DOHH2 (cell line): Measurements from ENCODE around the gene SF3B2.

Experiments
- H3F3A ChIP-seq: fragments of 200-600 bp; sonication (generic), shearing (Covaris generic); 2 replicates; pipeline ENCODE4 v1.6.0; 2016; ENCODE audit warnings: antibody characterized with exemption, mild to moderate bottlenecking; ENCODE audit not compliant: control insufficient read depth, insufficient read depth
- H3K27ac ChIP-seq: fragments of 200-600 bp; sonication (generic); 2 replicates; pipeline ENCODE4 v1.5.1; 2014; ENCODE audit warnings: low read depth, mild to moderate bottlenecking, low read length, moderate library complexity
- H3K27me3 ChIP-seq: fragments of 200-600 bp; sonication (generic); 2 replicates; pipeline ENCODE4 v1.6.1; 2014; ENCODE audit warnings: mild to moderate bottlenecking, low read length, mixed read lengths; ENCODE audit not compliant: control insufficient read depth
- H3K36me3 ChIP-seq: fragments of 200-600 bp; sonication (generic); 2 replicates; pipeline ENCODE4 v1.6.1; 2014; ENCODE audit warnings: mild to moderate bottlenecking, low read length, moderate library complexity, mixed read lengths; ENCODE audit not compliant: control insufficient read depth
- H3K4me1 ChIP-seq: fragments of 200-600 bp; sonication (generic); 2 replicates; pipeline ENCODE4 v1.6.1; 2014; ENCODE audit warnings: mild to moderate bottlenecking, low read length, mixed read lengths; ENCODE audit not compliant: control insufficient read depth
- H3K4me2 ChIP-seq: fragments of 200-600 bp; sonication (generic); 2 replicates; pipeline ENCODE4 v1.6.0; 2014; ENCODE audit warnings: mild to moderate bottlenecking, low read length, moderate library complexity
- H3K4me3 ChIP-seq: fragments of 200-600 bp; sonication (generic); 2 replicates; pipeline ENCODE4 v1.5.1; 2014; ENCODE audit warnings: mild to moderate bottlenecking, low read length, mixed read lengths
- H3K79me2 ChIP-seq: fragments of 200-600 bp; sonication (generic); 2 replicates; pipeline ENCODE4 v1.6.1; 2014; ENCODE audit warnings: mild to moderate bottlenecking, low read length, mixed read lengths; ENCODE audit not compliant: control insufficient read depth
- H3K9me2 ChIP-seq: fragments of 200-600 bp; sonication (generic); replicated peaks from 2 replicates; pipeline ENCODE4 v1.6.1; 2014; ENCODE audit warnings: mild to moderate bottlenecking, low read length, mixed read lengths; ENCODE audit not compliant: control insufficient read depth
- H3K9me3 ChIP-seq: fragments of 200-600 bp; sonication (generic); 2 replicates; pipeline ENCODE4 v1.6.1; 2014; ENCODE audit warnings: antibody characterized with exemption, low read length, mixed read lengths; ENCODE audit not compliant: control insufficient read depth, insufficient read depth
- H4K20me1 ChIP-seq: fragments of 200-600 bp; sonication (generic); 2 replicates; pipeline ENCODE4 v1.6.0; 2014; ENCODE audit warnings: low read depth, mild to moderate bottlenecking, antibody characterized with exemption, low read length, moderate library complexity; ENCODE audit not compliant: control insufficient read depth, insufficient read depth
- EZH2phosphoT487 ChIP-seq: fragments of 200-600 bp; sonication (generic); IDR thresholded peaks from 2 replicates; pipeline ENCODE4 v1.6.1; 2017; ENCODE audit warnings: borderline replicate concordance, mild to moderate bottlenecking, antibody characterized with exemption, low read length, moderate library complexity, mixed read lengths
- TF ChIP-seq, protein P1 (sequence below): fragments of 200-600 bp; sonication (generic); IDR thresholded peaks from one replicate; pipeline ENCODE4 v1.5.1; 2014; ENCODE audit warnings: antibody characterized with exemption, mild to moderate bottlenecking, low read depth, low read length; ENCODE audit not compliant: poor library complexity, severe bottlenecking

SF3B2 gene, protein sequence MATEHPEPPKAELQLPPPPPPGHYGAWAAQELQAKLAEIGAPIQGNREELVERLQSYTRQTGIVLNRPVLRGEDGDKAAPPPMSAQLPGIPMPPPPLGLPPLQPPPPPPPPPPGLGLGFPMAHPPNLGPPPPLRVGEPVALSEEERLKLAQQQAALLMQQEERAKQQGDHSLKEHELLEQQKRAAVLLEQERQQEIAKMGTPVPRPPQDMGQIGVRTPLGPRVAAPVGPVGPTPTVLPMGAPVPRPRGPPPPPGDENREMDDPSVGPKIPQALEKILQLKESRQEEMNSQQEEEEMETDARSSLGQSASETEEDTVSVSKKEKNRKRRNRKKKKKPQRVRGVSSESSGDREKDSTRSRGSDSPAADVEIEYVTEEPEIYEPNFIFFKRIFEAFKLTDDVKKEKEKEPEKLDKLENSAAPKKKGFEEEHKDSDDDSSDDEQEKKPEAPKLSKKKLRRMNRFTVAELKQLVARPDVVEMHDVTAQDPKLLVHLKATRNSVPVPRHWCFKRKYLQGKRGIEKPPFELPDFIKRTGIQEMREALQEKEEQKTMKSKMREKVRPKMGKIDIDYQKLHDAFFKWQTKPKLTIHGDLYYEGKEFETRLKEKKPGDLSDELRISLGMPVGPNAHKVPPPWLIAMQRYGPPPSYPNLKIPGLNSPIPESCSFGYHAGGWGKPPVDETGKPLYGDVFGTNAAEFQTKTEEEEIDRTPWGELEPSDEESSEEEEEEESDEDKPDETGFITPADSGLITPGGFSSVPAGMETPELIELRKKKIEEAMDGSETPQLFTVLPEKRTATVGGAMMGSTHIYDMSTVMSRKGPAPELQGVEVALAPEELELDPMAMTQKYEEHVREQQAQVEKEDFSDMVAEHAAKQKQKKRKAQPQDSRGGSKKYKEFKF

DNA sequence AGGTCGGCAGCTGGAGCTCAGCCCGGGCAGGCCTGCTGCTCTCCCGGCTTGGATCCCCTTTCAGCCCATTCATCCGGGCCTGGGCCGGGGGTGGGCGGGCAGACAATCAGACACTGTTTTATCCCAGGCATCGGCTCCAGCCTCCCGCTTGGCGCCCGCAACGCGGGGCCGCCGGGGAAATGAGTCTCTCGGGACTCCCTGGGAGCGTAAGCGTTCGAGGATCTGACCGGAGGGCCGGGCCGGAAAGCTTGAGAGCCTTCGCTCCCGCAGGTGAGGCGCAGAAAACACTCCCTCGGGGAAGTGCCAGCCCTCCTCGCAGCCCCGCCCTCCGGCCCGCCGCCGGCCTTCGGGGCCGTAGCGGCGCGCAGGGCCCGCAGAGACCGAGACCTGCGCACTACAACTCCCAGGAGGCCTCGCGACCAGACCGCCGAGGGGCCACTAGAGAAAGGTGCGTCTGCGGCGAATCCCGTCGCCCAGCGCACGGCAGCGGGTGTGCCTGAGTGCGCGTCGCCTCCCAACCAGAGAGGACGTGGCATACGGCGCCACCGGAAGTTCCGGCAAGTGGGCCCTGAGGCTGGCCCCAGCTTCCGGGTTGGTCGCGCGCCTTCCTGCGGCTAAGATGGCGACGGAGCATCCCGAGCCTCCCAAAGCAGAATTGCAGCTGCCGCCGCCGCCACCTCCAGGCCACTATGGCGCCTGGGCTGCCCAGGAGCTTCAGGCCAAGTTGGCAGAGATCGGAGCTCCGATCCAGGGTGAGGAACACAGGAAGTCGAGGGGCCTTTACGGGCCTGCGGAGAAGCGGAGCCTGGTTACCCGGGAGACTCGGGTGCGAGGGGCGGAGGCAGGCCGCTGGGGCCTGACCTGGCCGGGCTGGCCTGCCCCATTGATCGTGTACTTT lies at the start of gene SF3B2:
TSS of gene SF3B2 (plus strand) at position 599 of the 898 bp plus-strand sequence. CDS start at position 620, 21 bp downstream.
- peak within 1 kb of the TSS; percentile 77 for H3K4me2 ChIP-seq
- no peaks in the 10 kb centered on the region for H3K9me3 ChIP-seq
- no peaks in the 10 kb centered on the region for H3K27me3 ChIP-seq
- H3K9me2 ChIP-seq = no peaks in the 10 kb centered on the region
- H3K79me2 ChIP-seq = peaks cover 45% of the 10 kb centered on the region
- peaks cover 25% of the 10 kb centered on the region for H3K4me1 ChIP-seq
- peaks cover 47% of the 10 kb centered on the region for H3K36me3 ChIP-seq
- peak within 1 kb of the TSS; percentile 83 for H3K4me3 ChIP-seq
- TF ChIP-seq EZH2phosphoT487 = no peak
- TF ChIP-seq, protein P1, sequence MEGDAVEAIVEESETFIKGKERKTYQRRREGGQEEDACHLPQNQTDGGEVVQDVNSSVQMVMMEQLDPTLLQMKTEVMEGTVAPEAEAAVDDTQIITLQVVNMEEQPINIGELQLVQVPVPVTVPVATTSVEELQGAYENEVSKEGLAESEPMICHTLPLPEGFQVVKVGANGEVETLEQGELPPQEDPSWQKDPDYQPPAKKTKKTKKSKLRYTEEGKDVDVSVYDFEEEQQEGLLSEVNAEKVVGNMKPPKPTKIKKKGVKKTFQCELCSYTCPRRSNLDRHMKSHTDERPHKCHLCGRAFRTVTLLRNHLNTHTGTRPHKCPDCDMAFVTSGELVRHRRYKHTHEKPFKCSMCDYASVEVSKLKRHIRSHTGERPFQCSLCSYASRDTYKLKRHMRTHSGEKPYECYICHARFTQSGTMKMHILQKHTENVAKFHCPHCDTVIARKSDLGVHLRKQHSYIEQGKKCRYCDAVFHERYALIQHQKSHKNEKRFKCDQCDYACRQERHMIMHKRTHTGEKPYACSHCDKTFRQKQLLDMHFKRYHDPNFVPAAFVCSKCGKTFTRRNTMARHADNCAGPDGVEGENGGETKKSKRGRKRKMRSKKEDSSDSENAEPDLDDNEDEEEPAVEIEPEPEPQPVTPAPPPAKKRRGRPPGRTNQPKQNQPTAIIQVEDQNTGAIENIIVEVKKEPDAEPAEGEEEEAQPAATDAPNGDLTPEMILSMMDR = no peak
- peak within 1 kb of the TSS; percentile 47 for H3K27ac ChIP-seq
- H4K20me1 ChIP-seq = peaks cover 4% of the 10 kb centered on the region; the same call in 1 of the 2 replicates
- H3F3A ChIP-seq = no peaks in the 10 kb centered on the region

DNA sequence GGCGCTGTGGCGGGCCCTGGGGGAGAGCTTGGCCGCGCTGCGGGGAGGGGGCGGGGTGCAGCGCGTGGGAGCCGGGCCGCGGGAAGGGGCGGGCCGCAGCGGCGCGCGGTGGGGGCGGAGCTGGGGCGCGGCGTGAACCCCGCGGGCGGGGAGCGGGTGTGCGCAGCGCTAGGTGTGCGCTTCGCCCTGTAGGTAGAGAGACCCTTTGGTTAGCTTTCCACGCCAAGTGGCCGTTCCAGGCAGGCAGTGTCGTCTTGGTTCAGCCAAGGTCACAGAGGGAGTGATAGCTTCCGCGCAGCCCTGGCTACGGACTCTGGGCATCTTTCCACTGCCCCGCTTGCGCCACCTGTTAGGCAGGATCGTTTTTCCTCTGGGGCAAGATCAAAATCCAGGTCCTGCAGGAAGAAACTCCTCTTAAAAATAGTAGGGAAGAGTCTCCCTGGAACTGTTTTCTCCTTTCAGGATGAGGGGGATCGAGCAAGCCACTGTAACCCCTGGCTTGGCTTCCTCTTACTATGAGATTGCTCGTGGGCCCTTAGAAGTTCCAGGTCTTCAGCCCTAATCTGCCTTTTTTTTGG lies 49.4 kb upstream of the SF3B2 start:
- Histone ChIP-seq H3K4me2 (peak overlapping the region; percentile 86), H3K36me3 (peaks cover 64% of the 10 kb centered on the region), H3K79me2 (peaks cover 58% of the 10 kb centered on the region), H3K9me2 (no peaks in the 10 kb centered on the region), H4K20me1 (peaks cover 14% of the 10 kb centered on the region; the same call in 1 of the 2 replicates), H3K4me3 (peak overlapping the region; percentile 99), H3K9me3 (no peaks in the 10 kb centered on the region), H3K27me3 (no peaks in the 10 kb centered on the region), H3F3A (peaks cover 15% of the 10 kb centered on the region), H3K27ac (peak overlapping the region; percentile 91), H3K4me1 (peaks cover 14% of the 10 kb centered on the region)
- TF ChIP-seq EZH2phosphoT487 = no peak
- TF ChIP-seq, protein P1 = peak; percentile 20

DNA sequence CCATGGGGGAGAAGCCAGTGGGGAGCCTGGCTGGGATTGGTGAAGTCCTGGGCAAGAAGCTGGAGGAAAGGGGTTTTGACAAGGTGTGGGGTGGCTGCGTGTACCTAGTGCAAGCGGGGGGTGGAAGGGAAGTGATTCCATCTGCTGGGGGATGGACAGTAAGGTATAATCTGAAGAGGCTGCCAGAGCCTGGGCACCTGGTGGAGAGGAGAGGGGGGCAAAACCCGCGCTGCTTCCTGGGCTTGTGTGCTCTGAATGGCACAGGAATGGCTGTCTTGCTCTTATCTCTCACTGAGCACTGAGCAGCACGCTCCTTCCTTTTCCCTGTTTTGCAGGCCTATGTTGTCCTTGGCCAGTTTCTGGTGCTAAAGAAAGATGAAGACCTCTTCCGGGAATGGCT lies 48.9 kb upstream of the SF3B2 start:
- Histone ChIP-seq H3K4me2 (peak overlapping the region; percentile 86), H3K27me3 (no peaks in the 10 kb centered on the region), H3K4me3 (peak overlapping the region; percentile 99), H3K9me2 (no peaks in the 10 kb centered on the region), H3K36me3 (peaks cover 58% of the 10 kb centered on the region), H3K79me2 (peaks cover 55% of the 10 kb centered on the region), H3K27ac (peak overlapping the region; percentile 91), H3K9me3 (no peaks in the 10 kb centered on the region), H3K4me1 (peaks cover 14% of the 10 kb centered on the region), H3F3A (peaks cover 15% of the 10 kb centered on the region), H4K20me1 (peaks cover 14% of the 10 kb centered on the region; the same call in 1 of the 2 replicates)
- TF ChIP-seq, protein P1 = no peak
- no peak for TF ChIP-seq EZH2phosphoT487
